HG03575 (cell line): ENCODE data around the gene MERTK.
"Not testable (repeated sequence)": the region's sequence is repeated elsewhere in the genome, so short reads cannot be mapped to it uniquely, and the experiment has no call there.

Experiments used
- ATAC-seq: cut with Tn5 transposase; IDR thresholded peaks from one replicate; pipeline ENCODE4 v1.9.1; 2021; ENCODE audit not compliant: unreplicated experiment, insufficient number of reproducible peaks, low FRiP score; ENCODE audit errors: extremely low read depth

The MERTK gene

DNA sequence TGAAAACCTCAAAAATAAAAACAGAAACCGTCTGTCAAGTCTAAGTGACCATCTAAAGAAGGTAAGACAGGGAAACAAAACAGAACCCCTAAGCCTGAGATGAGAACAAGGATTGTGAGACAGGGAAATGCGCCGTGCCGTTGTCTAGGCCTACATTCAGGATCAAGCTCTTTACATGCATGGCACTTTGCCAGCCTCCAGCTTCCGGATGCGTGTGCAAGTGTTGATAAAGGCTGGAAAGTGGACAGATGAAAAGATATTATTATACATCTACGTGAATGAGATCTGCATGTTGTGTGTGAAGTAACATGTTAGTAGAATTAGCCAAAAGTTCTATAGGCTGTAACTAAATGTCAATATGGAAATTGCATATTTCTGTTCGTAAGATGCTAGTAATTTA, 128.1 kb downstream of the MERTK start:
- ATAC-seq, result no peak

DNA sequence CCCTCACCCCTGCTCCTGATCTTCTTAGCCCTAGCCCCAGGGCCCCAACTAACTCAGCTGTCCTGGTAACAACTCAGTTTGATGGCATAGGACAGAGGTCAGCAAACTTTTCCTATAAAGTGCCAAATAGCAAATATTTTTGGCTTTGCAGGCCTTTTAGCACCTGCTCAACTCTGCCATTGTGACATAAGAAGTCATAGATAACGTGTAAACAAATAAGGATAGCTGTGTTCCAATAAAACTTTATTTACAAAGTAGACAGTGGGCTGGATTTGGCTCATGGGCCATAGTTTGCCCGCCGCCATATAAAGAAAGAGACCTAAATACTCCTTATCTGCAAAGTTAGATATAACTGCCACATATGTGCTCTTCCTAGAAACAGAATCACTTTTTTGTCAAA, 129.4 kb downstream of the MERTK start:
- no peak for ATAC-seq

DNA sequence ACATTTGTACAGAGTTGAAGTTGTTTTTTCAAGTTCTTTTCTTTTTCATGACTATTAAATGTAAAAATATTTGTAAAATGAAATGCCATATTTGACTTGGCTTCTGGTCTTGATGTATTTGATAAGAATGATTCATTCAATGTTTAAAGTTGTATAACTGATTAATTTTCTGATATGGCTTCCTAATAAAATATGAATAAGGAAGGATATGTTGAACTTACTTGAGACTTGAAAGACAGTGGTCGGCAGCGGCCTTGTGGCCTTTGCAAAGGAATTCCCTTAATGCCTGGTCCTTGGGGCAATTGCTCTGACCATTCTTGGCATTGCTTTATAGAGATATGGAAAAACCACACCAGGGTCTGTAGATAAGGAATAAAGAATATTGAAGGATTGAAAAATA, 130.8 kb downstream of the MERTK start:
- no peak for ATAC-seq

DNA sequence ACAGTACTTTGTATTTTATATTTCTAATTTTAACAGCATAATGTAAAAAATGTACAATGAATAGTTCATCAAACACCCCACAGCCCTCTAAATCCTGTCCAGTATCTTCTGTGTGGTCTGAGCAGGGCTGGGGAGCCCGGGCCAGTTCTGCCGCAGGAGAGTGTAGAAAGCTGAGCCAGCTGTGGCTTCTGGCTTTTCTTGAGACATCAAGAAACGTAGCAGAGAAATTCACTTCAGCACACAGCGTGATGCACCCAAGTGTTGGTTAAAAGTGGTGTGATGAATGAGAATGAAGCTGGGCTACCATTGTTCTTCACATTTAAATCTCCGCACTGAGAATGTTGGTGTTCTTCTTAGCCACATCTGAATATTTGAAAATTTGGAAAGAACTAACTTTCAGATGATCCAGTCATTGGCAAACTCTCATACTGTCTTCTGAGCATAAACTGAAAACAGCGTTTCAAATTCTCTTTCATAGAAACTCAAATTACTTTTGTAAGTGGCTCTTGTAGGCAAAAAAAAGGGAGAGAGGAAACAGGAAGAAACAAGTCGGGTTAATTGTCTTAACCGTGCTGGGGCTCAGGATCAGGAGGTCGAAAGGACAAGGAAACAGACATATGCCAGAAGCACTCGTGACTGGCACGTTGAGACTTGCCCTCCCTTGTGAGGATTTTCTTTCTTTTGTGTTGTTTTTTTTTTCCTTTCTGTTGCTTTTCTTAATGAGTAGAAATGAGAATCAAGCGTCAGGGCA, 133.2 kb downstream of the MERTK start:
- ATAC-seq, result no peak

DNA sequence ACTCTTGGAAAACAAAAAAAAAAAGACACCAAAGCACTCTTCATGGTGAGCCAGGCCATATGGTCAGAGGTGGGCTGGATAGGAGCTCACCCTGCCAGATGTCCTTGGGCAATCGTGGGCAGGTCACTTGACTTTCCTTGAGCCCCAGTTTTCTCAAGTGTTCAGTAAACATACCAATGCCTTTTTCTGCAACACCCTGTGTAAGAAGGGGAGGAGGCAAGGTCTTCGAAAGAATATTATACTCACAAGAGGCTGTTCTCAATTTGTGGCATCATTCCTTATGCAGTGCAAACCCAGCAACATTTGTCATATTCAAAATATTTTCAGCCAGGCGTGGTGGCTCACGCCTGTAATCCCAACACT, 133.8 kb downstream of the MERTK start:
- no peak for ATAC-seq

DNA sequence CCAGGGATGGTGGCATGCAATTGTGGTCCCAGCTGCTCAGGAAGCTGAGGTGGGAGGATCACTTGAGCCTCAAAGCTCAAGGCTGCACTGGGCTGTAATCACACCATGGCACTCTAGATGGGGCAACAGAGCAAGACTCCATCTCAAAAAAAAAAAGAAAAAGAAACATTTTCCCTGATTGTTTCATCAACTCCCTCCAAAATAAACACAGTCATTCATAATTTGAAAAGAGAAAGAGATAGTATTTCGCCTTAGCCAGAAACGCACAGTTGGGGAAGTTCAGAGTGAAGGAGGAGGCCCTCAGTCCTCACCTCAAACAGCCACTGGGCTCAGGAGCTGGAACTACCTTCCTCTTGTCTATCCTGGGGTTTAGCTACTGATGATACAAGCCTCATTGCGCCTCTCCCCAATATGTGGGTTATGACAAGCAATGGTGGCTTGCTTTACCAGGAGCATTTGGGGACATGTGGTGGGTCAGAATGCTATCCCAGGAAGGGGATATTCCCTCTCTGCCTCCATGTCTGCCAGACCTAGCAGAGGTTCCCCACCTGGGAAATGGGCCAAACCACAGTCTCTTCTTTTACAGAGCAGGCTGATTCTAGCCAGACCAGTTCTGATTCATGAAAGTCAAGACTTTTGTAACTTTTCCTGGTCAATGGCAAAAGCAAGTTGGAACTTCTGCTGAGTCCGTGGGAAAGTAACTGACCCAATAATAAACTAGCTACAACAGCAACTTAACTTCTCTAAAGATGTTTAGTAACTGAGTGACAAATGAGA, 134.5 kb downstream of the MERTK start:
- ATAC-seq, result no peak

DNA sequence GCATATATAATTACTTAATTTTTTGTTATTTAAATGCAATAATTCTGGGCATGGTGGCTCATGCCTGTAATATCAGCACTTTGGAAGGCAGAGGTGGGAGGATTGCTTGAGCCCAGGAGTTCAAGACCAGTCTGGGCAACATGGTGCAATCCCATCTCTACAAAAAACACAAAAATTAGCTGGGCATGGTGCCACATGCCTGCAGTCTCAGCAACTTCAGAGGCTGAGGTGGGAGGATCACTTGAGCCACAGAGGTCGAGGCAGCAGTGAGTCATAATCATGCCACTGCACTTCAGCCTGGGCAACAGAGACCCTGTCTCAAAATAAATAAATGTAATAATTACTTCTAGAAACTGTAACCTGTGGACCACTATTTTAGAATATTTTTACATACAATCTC, 135.2 kb downstream of the MERTK start:
- no peak for ATAC-seq

DNA sequence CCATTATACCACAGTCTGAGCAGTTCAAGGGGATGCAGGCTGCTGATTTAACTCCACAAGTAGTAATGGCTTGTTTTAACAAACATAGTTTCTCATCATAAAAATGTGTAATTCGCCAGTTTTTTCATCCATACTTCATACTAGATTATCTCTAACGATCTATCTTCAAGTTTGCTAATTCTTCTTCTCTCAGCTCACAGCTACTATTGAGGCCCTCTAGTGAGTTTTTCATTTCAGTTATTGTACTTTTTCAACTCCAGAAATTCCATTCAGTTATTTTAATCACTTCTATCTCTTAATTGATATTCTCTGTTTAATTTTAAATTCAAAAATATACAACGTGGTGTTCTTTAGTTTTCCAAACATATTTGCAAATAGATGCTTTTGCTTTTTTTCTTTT, 136.5 kb downstream of the MERTK start:
- ATAC-seq, result no peak

DNA sequence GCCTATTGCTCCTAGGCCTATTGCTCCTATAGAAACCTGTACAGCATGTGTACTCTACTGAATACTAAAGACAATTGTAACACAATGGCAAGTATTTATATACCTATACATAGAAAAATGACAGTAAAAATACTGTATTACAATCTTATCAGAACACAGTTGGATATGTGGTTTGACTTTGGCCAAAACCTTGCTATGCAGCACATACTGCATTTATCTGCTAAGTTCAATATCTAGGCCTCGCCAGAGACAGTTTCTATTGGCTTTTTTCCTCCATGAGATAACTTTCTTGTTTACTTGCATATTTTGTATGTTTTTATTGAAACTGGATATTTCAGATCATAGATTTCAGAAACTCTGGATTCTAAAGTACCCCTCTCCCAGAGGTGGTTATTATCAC, 137.4 kb downstream of the MERTK start:
- ATAC-seq, result no peak

DNA sequence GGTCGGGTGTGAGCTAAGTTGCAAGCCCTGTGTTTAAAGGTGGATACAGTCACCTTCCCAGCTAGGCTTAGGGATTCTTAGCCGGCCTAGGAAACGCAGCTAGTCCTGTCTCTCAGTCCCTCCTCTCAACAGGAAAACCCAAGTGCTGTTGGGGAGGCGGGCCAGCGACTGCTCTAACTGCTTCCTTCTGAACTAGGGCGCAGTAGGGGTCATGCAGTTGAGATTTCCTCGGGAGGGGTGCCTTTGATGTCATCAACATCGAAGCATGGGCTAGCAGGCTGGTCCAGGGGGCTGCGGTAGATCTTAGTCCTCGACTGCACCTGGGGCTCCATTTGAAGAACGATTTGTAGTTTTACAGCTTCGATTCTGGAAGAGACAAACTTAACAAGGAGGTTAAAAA, 141.1 kb downstream of the MERTK start:
- not testable (repeated sequence) for ATAC-seq

DNA sequence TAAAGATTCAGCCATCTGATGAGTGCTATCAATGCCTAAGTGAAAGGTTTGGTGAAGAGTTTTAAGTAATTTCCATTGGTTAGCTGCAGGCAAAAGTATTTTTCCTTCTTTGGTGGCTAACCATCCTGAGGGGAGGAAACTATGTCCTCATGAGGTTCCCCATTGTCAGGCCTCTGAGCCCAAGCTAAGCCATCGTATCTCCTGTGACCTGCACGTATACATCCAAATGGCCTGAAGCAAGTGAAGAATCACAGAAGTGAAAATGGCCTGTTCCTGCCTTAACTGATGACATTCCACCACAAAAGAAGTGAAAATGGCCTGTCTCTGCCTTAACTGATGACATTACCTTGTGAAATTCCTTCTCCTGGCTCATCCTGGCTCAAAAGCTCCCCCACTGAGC, 141.7 kb downstream of the MERTK start:
- ATAC-seq, result not testable (repeated sequence)

DNA sequence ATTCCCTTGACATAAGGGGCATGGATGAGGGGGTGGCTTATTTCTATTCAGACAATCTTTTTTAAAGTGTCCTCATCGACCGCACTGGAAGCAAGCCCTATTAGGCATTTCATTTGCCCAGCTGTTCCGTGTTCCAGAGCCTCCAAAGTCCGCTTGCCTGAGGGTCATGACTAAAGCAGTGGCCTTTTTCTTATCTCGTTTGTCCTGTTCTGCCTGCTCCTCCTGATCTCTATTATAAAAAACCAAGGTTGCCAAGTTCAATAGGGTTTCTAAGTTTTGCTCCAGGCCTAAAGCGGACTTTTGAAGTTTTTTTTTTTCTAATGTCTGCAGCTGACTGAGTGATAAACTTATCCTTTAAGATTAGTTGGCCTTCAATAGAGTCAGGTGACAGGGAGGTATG, 143.1 kb downstream of the MERTK start:
- not testable (repeated sequence) for ATAC-seq

DNA sequence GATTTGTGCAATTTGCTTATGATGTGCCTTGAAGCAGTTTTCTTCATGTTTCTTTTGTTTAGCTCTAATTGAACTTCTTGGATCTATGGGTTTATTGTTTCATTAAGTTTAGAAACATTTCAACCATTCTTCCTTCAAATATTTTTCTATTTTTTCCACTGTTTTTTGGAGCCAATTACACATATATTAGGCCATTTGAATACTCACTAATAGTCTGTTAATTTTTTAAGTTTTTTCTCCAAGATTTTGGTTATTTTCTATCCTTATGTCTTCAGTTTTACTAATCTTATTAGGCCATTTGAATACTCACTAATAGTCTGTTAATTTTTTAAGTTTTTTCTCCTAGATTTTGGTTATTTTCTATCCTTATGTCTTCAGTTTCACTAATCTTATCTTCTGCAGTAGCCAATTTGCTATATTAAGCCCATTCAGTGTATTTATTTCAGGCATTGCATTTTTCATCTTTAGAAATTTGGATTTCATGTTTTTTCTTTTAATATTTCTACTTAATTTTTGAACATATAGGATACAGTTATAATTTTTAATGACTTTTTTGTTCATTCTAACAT, 147.1 kb downstream of the MERTK start:
- ATAC-seq, result no peak

DNA sequence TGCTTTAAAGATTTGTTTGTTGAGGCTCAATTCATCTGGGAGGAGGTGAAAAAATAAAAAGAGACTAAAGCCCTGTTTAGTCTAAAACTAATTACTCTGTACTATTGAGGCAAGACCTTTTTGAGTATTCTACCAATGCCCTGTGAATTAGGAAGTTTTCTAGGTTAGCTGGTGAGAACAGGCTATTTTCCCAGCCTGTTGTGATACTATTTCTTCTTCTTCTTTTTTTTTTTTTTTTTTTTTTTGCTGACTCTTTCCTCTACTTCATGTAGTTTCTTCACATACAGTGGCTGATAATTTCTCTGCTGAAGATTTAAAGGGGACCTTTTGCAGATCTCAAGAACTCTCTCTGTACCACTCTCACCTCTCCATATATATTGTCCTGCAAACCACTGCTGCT, 147.8 kb downstream of the MERTK start:
- no peak for ATAC-seq

DNA sequence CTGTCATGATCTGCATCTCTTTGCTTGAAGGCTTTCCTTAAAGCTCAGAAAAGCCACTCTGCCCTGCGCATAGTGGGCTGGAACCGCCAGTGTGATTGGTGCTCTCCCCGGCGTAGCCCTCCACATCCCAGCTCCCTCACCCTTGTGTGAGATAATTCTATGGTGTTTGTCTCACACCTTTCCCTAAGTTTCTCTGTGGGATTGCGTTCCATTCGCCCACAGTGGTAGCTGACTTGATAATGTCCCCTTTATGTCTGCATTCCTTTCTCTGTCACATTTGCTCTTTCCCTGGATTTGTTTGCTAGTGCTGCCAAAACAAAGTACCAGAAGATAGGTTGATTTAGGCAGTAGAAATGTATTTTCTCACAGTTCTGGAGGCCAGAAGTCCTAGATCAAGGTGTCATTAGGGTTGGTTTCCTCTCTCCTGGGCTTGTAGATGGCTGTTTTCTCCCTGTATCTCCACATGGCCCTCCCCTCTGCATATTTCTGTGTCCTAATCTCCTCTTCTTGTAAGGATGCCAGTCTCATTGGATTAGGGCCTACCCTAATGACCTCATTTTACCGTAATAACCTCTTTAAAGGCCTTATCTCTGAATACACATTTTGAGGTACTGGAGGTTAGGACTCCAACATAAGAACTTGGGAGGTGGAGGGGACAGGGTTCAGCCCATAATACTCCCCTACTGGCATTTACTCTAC, 149.3 kb downstream of the MERTK start:
- ATAC-seq, result no peak

DNA sequence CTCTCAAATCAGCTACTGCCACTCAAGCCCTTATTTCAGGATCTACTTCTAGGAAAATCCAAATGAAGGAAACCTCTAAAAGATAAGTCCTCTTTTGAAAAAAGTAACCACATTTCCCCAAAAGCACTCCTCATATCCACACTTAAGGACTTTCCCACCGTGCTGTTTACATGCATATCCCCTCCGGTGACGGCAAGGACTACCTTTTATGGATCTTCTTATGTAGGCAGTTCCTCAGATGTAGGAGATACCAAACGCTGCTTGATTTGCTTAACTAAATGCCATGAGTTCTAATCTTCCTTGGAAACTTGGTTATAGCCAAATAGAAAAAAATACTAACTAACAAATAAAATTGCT, 149.8 kb downstream of the MERTK start:
- no peak for ATAC-seq

DNA sequence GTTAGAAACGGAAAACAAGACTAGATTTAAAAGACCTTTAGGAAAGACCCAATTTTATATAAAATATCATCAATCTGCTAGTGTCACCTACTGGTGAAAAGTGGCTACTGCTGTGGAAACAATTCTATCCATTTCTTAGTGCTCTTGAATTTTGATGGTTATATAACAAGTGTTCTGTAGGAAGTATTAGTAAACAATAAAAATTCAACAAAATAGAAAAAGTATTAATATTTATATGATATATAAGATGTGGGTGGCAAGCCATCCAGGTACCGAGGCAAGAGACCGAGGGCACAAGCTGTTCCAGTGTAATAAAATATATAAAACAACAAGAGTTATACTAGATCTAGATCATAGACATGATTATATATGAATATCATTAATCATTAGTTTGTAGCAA, 150.5 kb downstream of the MERTK start:
- ATAC-seq, result no peak

DNA sequence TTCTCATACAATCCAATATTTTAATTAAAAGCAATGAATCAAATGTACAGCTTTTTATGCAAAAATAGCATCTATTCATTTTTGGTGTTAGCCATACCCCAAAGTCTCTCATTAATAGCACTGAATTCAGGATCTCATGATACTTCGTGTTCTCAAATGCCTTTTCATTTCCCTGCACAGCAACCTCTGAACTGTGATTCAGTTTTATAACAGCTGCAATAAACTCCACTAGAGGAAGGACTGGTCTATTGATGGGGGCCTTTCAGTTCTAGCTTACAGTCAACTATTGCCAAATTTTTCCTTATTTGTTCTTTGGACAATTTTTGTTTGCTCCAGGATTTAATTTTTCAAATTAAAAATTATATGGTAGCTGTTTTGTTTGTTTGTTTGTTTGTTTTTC, 151.9 kb downstream of the MERTK start:
- ATAC-seq, result no peak

DNA sequence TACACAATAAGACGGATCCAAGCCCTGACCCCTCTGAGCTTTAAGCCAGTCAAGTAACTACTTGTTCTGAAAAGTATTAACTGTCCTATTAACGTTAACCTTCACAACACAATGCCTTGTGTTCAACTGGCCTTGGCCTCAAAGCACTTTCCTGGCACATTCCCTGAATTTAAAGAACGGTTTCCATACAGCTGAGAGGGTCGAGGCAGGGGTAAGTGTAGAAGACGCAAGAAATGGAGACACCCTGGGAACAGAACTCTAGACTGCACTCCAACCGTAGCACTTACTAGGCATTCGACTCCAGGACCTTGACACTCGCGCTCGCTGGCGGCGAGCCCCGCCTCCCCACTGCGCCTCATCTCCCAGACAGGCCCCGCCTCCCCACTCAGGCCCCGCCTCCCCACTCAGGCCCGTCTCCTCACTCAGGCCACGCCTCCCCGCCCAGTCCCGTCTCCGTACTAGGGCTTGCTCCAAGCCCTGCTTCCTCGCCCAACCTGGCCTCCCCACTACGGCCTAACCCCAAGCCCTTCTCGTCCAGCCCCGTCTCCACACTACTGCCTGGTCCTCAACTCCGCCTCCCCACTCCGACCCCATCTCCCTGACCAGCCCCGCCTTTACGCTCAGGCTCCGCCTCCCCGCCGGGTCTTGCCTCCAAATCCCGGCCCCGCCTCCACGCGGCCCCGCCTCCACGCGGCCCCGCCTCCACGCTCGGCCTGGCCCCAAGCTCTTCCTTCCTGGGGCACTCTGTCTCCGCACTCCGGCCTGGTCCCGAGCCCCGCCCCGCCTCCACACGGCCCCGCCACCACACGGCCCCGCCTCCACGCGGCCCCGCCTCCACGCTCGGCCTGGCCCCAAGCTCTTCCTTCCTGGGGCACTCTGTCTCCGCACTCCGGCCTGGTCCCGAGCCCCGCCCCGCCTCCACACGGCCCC, 155.8 kb downstream of the MERTK start:
- ATAC-seq, result no peak
